ENCODE results near the gene AGFG2.

GRCh38 chr7:100611983-100612729 lies 73.2 kb downstream of the AGFG2 start, which contains the start of gene MOSPD3:
- TF ChIP-seq CTCF (conservative IDR thresholded peaks at IDR 0.05; ENCODE audit: low read length): no peak
- no peak for TF ChIP-seq EZH2phosphoT487 (IDR thresholded peaks at IDR 0.05; ENCODE audit: borderline replicate concordance)
